GM19467 (cell line): ENCODE results near the gene WFDC1.

Experiments
- ATAC-seq: cut with Tn5 transposase; IDR thresholded peaks from one replicate; pipeline ENCODE4 v1.9.1; 2021; ENCODE audit warnings: mild to moderate bottlenecking, moderate library complexity; ENCODE audit not compliant: unreplicated experiment

Gene WFDC1

DNA sequence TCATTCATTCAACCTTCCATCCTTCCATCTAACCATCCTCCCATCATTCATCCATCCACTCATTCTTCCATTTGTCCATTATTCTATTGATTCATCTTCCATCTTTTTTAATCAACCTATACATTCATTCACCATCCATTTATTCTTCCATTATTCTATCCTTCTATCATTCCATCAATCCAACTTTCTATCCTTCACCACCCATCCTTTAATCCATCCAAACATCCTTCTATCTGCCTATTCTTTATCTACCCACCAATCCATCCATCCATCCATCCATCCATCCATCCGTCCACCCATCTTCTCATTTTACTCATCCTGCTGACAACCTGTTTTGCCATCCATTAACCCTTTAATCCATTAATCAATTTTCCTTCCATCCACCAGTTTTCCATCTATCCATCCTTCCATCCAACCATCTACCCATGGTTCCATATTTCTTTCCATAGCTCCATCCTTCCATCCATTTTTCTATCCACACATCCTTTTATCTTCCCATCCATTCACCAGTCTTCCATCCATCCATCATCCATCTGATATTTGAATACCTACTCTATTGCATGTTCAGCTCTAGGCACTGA is 21.8 kb upstream of the WFDC1 start:
- no peak for ATAC-seq

DNA sequence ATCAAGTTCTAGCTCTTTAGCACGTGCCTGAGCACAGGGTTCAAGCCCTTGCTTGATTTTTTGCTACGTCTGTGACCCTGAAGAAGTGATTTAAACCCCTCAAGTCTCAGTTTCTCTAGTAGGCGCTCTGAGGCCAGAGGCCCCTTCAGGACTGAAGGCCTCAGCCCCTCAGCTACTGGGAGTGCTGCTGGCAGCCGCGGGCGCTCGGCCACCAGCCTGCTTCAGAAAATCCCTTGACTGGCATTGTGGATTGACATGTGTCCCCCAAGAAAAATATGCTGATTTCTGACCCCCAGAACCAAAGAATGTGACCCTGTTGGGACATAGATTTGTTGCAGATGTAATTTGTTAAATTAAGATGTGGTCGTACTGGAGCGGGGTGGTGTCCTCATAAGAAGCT is 20.2 kb upstream of the WFDC1 start:
- ATAC-seq: no peak

DNA sequence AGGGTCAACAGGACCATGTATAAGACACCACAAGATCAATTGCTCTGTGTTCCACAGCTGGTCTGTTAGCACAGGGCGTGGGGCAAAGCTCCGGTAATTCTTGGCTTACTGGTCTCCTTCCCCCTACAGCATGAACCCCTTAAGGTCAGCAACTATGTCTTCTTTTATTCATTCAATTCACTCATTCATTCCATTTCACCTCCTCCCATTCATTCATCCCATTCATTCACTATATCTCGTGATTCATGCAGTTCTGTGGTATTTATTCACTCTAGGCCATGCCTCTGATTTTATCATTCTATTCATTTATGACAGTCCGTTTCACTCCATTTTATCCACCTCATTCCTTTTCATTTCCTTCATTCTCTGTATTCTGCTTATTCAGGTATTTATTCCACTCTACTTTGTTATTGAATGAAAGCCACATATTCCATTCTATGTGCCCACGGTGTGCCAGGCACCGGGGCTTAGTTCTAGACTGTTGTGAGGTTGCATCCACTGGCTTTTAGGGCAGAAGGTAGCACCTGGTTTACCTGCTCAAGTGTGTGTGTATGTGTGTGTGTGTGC is 19.0 kb upstream of the WFDC1 start:
- no peak for ATAC-seq

DNA sequence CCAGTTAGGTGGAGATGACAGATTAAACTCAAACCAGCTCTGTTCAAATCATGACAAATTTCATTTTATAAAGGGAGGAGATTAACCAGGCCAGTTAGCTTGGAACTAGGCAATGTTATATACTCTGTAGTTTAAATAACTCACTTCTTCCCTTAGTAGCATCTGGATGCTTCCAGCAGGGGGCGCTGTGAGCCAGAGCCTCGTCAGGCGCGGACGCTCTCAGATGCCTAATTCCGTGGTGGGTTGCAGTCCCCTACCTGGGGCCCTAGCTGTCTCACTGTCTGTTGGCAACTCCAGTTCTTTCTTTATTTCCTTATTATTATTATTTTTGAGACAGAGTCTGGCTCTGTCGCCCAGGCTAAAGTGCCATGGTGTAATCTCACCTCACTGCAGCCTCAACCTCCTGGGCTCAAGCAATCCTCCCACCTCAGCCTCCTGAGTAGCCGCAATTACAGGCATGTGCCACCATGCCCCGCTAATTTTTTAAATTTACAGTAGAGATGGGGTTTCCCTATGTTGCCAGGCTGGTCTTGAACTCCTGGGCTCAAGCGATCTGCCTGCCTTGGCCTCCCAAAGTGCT is 17.3 kb upstream of the WFDC1 start:
- no peak for ATAC-seq

DNA sequence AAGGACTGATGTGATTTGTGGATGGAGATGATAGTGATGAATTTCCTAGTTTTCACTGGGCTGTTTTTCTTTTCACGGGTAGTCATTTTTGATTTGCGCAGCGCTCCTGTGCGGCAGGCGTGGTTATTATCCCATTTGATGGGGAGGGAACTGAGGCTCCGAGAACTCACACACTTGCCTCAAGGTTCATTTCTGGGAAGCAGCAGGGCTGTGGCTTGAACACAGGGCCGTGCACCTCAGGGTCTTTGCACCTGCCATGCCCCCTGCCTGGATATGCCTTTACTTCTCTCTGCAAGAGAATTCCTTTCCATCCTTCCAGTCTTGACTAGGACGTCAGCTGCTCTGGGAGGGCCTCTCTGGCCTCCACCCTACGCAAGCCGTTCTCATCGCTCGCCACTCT is 16.3 kb upstream of the WFDC1 start:
- ATAC-seq: no peak

DNA sequence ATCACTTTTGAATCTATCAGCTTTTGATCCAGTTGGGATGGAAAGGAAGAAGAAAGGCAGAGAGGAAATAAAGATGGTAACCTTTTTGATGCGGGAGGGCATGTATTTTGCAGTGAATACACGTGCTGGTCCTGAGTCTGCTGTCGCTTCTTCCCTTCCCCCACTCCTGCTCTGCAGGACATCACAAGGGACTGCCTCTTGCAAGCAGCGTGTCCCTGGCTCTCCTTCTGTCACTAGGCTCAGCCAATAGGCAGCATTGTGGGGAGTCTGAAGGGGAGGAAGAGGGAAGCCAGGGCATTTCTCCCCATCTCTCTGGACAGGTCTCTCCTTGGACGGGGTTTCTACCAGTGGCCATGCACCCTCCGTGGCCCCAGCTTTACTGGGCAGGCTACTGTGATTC is 15.7 kb upstream of the WFDC1 start:
- no peak for ATAC-seq

DNA sequence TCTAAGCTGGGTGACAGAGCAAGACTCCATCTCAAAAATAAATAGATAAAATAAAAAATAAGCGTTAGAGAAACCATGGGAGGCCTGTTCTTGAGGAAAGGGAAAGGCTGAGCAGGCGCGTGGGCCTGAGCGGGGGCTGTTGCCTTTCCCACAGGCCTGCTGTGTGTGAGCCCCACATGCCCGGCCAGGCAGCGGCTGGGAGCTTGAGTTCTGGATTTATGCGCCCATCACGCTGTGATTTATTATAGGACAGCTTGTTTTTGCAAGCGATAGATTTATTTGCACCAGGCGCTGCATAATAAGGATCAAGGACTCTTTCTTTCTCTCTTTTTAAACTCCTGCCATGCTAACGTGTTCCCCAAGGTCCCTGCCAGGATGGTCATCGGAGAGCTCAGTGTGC is 14.8 kb upstream of the WFDC1 start:
- no peak for ATAC-seq

DNA sequence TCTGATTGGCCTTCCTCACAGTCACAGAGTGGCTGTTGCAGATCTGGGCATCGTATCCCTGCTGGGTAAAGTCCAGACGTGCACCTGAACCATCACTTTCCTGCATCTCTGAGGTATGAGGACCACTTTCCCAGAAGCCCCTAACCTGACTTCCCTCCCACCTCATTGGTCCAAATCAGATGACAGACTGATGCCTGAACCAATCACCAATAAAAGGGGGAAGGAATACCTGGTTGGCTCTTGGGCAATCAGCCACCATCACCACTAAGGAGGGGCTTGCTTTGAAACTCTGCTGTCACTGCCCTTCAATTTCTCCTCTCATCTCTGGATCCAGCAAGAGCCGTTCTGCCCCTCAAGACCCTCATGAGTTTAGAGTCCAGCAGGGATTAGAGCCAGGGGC is 13.6 kb upstream of the WFDC1 start:
- no peak for ATAC-seq

DNA sequence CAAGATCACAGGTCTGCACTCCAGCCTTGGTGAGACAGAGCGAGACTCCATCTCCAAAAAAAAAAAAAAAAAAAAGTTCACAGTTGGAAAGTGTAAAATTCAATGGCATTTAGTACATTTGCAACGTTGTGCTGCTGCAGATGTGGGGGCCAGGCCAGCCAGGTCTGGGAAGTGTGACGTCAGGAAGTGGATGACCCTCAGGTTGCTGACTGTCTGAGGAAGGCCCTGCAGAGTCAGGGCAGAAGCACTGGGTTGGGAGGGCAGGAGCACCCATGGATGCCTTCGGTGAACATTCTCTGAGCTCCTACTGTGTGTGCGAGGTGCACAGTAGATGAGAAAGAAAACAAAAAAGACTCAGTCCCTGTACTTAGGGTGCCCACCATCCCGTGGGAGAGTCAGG is 12.1 kb upstream of the WFDC1 start:
- no peak for ATAC-seq

DNA sequence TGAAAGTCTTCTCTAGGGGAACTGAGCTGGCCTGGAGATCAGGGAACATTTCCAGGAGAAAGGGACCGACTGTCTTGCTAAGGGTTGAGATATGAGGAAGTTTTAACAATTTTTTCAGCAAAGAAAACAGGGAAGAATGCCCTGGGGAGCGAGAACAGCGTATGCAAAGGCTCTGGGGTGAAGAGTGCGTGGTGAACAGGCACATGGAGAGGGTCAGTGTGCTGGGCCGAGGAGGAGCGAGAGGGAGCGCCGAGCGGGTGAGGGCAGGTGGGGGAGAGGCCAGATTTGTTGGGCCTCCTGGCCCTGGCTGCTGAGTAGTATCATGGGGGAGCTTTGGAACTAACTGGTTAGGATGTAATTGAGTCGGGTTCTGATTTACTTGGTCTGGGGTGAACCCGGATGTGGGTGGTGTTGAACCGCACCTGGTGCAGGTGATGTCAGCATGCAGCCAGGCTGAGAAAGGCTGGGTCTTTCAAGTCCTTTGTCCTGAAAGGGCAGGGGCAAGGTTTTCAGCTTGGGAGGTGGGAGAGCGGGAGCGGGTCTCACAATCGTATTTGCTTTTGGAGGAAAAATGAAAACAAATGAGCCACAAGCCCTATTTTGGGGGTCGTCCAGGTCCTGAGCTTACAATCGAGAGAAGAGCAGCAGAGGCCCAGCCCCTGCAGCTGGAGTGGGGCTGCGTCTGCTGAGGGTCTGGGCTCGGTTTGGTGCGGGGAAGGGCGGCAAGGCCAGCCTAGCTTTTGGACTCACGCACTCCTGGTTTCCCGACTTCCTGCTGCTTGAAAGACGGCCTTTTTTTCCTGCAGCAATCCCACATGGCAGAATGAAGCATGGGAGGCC is 11.1 kb upstream of the WFDC1 start:
- no peak for ATAC-seq

DNA sequence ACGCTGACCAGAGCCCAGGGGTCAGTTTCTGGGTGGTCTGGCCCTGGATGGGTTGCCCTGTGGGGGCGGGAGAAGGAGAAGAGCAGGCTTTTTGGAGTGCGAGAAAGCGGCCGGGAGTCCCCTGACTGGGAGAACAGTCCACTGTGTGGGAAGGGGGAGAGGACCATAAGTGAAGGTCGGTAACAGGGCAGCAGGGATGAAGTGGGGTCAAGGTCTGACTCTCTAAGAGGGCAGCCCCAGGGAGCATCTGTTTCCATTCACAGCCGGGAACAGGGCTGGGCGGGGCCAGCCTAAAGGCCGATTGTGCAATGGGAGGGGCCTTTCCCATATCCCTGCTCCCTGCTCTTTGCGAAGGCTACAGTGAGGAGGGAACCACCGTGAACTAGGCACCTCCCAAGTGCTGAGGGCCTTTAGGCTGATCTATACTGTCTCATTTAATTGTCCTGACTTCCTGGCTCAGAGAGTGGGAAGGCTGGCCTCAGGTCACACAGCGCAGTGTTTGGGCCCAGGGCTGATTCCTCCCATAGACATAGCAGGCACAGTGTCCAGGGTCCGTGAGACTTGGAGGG is 10.4 kb upstream of the WFDC1 start:
- ATAC-seq: no peak

DNA sequence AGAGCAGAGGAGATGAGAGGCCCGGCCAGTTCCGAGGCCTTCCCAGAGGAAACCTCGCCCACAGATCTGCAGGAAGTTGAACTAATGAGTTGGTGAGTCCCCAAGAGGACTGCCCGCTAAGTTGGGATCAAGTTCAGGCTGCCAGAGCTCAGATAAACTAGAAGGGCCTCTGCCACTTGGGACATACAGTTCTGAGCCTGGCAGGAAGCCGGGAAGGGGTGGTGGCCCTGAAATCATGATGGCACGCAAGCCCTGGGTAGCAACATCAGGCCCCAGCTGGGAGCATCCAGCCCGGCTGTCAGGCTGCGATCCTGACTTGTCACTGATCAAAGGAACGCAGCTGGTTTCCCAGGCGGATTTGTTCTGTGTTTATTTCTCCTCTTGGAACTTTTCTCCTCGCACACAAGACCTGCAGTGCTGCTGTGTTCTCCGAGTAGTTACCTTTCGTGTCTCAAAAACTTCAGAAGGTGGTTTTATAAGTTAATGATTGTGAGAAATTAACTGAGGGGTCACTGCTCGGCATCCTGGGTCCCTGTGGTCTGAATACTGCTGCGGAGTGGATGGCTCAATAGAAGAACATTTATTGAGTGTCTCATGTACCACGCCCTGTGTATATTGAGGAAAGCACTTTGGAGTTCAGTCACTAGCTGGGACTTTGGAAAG is 8.0 kb upstream of the WFDC1 start:
- ATAC-seq: no peak

DNA sequence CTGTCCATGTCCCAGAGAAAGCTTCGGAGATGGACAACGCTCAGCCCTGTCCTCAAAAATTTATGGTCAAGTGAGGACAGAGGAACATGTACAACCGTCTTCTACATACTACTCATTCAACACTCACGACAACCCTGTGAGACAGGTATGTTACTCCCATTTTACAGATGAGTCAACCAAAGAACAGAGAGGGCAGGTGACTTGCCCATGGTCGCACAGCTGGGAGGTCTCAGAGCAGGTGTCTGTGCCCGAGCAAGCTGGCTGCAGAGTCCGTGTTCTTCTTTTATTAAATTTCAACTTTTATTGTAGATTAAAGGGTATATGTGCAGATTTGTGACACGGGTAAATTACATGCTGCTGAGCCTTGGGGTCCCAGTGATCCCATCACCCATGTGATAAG is 5.8 kb upstream of the WFDC1 start:
- ATAC-seq: no peak

DNA sequence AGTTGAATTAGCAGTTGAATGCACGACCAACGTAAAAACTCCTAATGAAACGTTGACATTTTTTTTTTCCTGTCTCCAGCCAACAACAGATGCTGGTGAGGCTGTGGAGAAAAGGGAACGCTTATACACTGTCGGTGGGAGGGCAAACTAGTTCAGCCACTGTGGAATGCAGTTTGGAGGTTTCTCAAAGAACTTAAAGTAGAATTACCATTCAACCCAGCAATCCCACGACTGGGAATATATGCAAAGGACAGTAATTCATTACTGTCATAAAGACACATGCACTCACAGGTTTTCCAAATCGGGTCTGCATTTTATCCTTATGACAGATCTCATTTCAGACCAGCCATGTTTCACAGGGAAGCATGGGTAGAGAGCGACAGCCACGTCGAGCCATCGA is 3.5 kb upstream of the WFDC1 start:
- no peak for ATAC-seq

DNA sequence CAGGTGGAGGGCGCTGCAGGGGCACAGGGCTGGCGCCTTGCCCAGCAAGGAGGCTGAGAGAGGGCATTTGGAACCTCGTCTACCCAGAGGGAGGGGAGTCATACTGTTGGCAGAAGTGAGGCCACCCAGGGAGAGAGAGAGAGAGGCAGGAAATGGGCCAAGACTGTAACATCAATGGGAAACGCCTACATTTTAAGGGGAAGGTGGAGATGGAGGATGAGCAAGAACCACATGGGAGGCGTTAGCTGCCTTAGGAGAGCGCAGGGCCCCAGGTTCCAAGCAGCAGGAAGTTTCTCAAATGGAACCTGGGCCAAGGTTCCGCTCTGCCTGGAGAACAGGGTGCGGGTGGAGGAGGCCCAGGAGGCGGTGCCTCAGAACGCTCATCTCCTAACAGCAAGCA is 2.7 kb upstream of the WFDC1 start:
- ATAC-seq: no peak

DNA sequence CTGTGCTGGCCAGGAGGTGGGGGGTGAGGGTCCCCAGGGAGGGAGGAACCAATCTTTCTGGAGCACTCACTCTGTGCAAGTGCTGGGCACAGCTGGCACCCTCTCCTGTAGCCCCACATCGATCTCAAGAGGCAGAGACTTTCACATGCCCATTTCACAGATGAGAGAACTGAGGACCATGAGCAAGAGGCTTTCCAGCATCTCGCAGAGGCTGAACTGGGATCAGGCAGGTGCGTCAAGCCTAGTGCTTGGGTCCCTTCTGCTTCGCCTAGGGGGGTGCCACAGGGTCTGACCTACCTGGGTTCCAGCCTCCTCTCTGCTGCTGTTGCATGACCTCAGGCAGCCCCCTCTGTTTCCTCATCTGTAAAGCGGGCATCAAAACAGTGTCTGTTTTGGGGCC is 1.3 kb upstream of the WFDC1 start:
- no peak for ATAC-seq

DNA sequence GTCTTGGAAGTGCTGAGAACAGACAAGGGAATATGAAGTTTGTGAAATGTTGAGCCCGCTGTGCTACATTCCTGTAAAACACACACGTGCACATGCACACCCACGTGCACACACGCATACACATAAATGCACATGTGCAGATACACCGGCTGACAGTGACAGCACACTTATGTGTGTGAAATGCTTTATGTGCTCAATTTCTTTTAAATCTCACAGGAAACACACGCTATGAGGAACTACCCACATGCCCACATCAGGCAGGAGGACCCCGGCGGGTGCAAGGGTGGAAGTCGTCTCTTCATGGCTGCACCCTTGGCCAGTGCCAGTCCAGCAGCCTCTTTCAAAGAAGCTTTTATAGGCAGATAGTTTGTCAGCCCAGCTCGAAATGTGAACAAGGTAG is 561 bp upstream of the WFDC1 start:
- ATAC-seq: no peak

DNA sequence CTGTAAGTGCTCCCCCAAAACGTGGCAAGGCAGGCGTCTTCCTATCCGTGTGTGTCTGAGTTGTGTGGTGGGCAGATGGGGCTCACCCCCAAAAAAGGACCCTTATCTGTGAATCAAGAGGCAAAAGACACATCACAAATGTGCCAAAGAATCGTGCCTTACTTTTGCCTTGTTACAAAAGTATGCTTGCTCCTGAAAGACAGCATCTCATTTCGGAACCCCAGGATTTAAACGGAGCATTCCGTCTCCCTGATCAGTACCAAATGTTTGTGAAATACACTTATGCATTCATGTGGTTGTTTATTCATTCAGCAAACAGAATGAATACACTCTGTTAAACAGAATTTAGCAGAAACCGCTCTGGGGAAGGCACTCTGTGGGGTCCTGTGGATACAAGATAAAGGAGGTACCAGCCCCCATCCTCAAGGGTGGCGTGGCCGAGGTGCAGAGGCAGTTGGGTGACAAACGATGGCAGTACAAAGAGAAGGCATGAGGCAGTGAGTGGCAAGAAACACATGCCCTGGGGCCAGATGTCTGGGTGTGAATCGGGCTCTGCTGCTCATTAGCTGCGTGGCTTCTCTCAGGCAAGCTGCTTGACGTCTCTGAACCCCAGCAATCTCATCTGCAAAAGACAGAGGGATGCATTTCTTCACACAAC is 654 bp downstream of the WFDC1 start:
- ATAC-seq: no peak

DNA sequence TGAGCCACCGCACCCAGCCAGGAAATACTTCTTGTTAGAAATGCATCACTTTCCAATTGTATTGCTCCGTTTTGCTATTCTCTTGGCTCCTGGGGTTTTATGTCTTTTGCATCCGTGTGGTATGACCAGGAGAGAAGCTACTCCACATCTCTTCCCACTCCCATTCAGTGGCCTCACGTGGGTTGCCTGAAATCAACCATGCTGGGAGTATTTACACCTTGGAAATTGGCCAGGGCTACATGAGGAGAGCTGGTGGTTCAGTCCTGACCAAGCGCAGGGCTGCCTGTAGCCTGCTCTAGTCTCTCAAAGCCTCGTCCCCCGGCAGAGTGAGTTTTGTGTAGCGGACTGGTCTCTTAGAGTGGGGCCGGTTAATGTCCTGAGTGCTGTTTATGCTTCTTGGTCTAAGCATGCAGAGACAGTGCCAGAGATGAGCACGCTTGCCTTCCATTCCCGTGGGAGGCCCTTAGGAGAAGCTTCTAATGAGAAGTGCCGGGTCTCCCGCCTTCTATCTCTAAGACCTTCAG is 3.8 kb downstream of the WFDC1 start:
- no peak for ATAC-seq

DNA sequence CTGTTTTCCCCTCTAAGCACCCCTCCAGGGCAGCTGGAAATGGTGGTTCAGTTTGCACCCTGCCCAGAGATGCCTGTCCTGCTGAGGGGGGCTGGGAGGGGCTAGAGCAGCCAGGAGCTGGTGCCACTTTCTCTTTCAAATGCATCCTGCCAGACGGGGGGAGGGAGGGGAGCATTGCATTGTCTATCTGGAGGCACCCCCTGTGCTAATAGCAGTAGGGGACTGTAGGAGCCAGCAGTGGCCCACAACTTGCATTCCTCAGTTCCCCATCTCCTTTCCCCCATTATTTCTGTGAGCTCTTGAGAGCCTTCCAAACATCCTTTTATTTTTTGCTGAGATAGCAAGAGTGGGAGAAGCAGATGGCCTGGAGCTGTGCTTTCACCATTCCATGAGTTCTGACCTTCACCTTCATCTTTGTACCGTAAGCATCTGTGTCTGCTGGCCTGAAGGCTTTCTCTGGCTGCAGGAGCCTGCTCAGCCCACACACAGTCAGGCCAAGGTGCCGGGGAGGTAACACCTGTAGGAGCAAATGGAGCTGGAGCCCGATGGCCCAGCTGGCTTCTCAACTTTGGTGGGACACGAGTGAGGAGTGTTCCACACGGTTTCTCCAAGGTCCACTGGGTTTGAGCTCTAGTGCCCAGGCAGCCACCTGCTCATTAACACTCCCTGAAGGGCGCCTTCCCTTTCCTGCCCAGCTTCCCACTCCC is 5.2 kb downstream of the WFDC1 start:
- no peak for ATAC-seq
